NCI-H2107 treated with DMSO at 0.1 percent for 48 hours (cell line): ENCODE data around the gene GPHB5.
"Not testable (repeated sequence)": the region's sequence is repeated elsewhere in the genome, so short reads cannot be mapped to it uniquely, and the experiment has no call there.

ENCODE experiments used
- DNase-seq: peaks from one replicate; lab custom pipeline; 2025; ENCODE audit not compliant: unreplicated experiment; lab: John Stamatoyannopoulos, UW

The GPHB5 gene

GRCh38 chr14:63296060-63296563 is 22.6 kb downstream of the GPHB5 start:
- DNase-seq: no peak

GRCh38 chr14:63295231-63295685 is 23.5 kb downstream of the GPHB5 start:
- DNase-seq: no peak

- no peak for DNase-seq
Observed at GRCh38 chr14:63292805-63293204, 25.9 kb downstream of the GPHB5 start.

GRCh38 chr14:63290741-63291430 is 27.8 kb downstream of the GPHB5 start:
- DNase-seq: no peak

- no peak for DNase-seq
Observed at GRCh38 chr14:63288853-63289252, 29.9 kb downstream of the GPHB5 start.

GRCh38 chr14:63287666-63288483 is 30.9 kb downstream of the GPHB5 start:
- DNase-seq: no peak

- peak; percentile 93 for DNase-seq
Observed at GRCh38 chr14:63286071-63286470, 32.7 kb downstream of the GPHB5 start.

- no peak for DNase-seq
Observed at GRCh38 chr14:63283884-63284248, 34.9 kb downstream of the GPHB5 start.

GRCh38 chr14:63282997-63283883 is 35.5 kb downstream of the GPHB5 start:
- no peak for DNase-seq

GRCh38 chr14:63279933-63280332 is 38.8 kb downstream of the GPHB5 start:
- not testable (repeated sequence) for DNase-seq

GRCh38 chr14:63277591-63278183 is 41.0 kb downstream of the GPHB5 start:
- DNase-seq: peak; percentile 89

GRCh38 chr14:63276492-63277342 is 42.0 kb downstream of the GPHB5 start:
- peak; percentile 99 for DNase-seq

GRCh38 chr14:63276016-63276415 is 42.7 kb downstream of the GPHB5 start:
- DNase-seq: peak; percentile 100

- DNase-seq: peak; percentile 100
Observed at GRCh38 chr14:63275611-63276010, 43.1 kb downstream of the GPHB5 start.

- no peak for DNase-seq
Observed at GRCh38 chr14:63273717-63274655, 44.7 kb downstream of the GPHB5 start.

- no peak for DNase-seq
Observed at GRCh38 chr14:63273129-63273528, 45.6 kb downstream of the GPHB5 start.

- DNase-seq: no peak
Observed at GRCh38 chr14:63269561-63270225, 49.0 kb downstream of the GPHB5 start.

GRCh38 chr14:63268771-63269170 is 50.0 kb downstream of the GPHB5 start:
- no peak for DNase-seq
